CD4-positive, alpha-beta T cell treated with Interleukin-21 for 1 hour (primary cell): Measurements from ENCODE around the gene CCDC27.

Experiments
- DNase-seq: peaks from one replicate; pipeline ENCODE4 v3.0.0-alpha.2; 2020

Gene CCDC27

GRCh38 chr1:3761296-3762010 lies 9.2 kb downstream of the CCDC27 start:
- no peak for DNase-seq

- no peak for DNase-seq
Measured at GRCh38 chr1:3762151-3762872, 10.1 kb downstream of the CCDC27 start.

GRCh38 chr1:3762873-3763228 lies 10.6 kb downstream of the CCDC27 start:
- no peak for DNase-seq

GRCh38 chr1:3763351-3764125 lies 11.3 kb downstream of the CCDC27 start:
- no peak for DNase-seq

GRCh38 chr1:3767328-3767925 lies 15.2 kb downstream of the CCDC27 start:
- no peak for DNase-seq

GRCh38 chr1:3768811-3769390 lies 16.7 kb downstream of the CCDC27 start:
- DNase-seq = no peak

GRCh38 chr1:3770047-3770765 lies 18.0 kb downstream of the CCDC27 start:
- no peak for DNase-seq

- DNase-seq = no peak
Measured at GRCh38 chr1:3771108-3772026, 19.1 kb downstream of the CCDC27 start.

- peak; percentile 93 for DNase-seq
Measured at GRCh38 chr1:3772027-3772714, 19.9 kb downstream of the CCDC27 start.

- no peak for DNase-seq
Measured at GRCh38 chr1:3772715-3773571, 20.7 kb downstream of the CCDC27 start, which contains the start of gene SMIM1. SMIM1 (plus strand) TSS chr1:3772749; CDS start chr1:3775374, 2,625 bp downstream.

GRCh38 chr1:3773572-3774275 lies 21.5 kb downstream of the CCDC27 start:
- DNase-seq = no peak

- no peak for DNase-seq
Measured at GRCh38 chr1:3774276-3774945, 22.2 kb downstream of the CCDC27 start.

- no peak for DNase-seq
Measured at GRCh38 chr1:3774946-3775489, 22.8 kb downstream of the CCDC27 start.

GRCh38 chr1:3775490-3776230 lies 23.4 kb downstream of the CCDC27 start:
- peak; percentile 58 for DNase-seq

GRCh38 chr1:3776231-3776961 lies 24.1 kb downstream of the CCDC27 start:
- DNase-seq = no peak

- DNase-seq = no peak
Measured at GRCh38 chr1:3777078-3777547, 24.9 kb downstream of the CCDC27 start.
